AG09309 (cell line): Measurements from ENCODE around the gene POLQ.
"Not testable (repeated sequence)": the region's sequence is repeated elsewhere in the genome, so short reads cannot be mapped to it uniquely, and the experiment has no call there.

Source experiments
- DNase-seq: peaks from one replicate; pipeline ENCODE4 v3.0.0-alpha.2; 2010; ENCODE audit warnings: low read depth
- H3K4me3 ChIP-seq: 2 replicates; pipeline ENCODE4 v1.5.1; 2011; ENCODE audit warnings: mild to moderate bottlenecking, low read depth, low read length, moderate library complexity; ENCODE audit not compliant: control insufficient read depth
- CTCF ChIP-seq: IDR thresholded peaks from 2 replicates; pipeline ENCODE4 v1.5.1; 2011; ENCODE audit warnings: mild to moderate bottlenecking, low read depth, low read length, inconsistent platforms; ENCODE audit not compliant: insufficient read depth, control insufficient read depth; ENCODE audit errors: missing control alignments

POLQ gene

GRCh38 chr3:121545574-121546455 is at the start of gene POLQ:
Gene POLQ (minus strand): TSS chr3:121545988. CDS start chr3:121545877, 111 bp downstream.
- peak within 1 kb of the TSS; percentile 60 for H3K4me3 ChIP-seq
- no peak for TF ChIP-seq CTCF
- DNase-seq = peak; percentile 79

DNA sequence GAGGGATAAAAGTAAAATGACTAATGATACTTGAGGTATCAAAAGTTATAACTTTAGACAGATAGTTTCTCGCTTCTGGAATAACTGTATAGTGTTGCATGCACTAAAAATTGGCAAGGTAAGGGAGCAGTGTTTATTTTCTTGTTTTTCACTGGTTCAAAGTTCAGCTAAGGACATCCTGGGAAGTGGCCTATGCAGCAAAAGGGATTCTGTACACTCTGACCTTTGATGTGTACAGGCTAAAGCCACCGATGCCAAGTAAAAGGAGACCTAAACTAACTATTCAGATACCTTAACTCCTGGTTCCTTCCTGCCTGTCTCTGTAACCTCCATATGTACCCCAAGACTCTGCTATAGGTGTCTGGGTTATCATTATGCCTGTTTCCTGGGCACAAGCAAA is 49.1 kb upstream of the POLQ start:
- no peak overlapping the region for H3K4me3 ChIP-seq
- no peak for TF ChIP-seq CTCF
- no peak for DNase-seq

DNA sequence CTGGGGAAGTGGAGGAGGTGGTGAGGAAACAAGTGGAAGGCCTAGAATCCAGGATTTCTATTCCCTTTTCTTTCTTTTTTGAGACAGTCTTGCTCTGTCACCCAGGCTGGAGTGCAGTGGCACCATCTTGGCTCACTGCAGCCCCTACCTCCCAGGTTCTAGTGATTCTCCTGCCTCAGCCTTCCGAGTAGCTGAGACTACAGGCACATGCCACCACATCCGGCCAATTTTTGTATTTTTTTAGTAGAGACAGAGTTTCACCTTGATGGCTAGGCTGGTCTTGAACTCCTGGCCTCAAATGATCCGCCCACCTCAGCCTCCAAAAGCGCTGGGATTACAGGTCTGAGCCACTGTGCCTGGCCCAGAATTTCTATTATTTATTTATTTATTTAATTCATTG is 48.0 kb upstream of the POLQ start:
- not testable (repeated sequence) for H3K4me3 ChIP-seq, DNase-seq

GRCh38 chr3:121592856-121593702 is 47.3 kb upstream of the POLQ start, which contains the start of gene FBXO40:
Gene FBXO40 (plus strand): TSS chr3:121593379. CDS start chr3:121620576, 27,197 bp downstream.
- no peak for TF ChIP-seq CTCF
- H3K4me3 ChIP-seq = no peak within 1 kb of the TSS
- DNase-seq = no peak

DNA sequence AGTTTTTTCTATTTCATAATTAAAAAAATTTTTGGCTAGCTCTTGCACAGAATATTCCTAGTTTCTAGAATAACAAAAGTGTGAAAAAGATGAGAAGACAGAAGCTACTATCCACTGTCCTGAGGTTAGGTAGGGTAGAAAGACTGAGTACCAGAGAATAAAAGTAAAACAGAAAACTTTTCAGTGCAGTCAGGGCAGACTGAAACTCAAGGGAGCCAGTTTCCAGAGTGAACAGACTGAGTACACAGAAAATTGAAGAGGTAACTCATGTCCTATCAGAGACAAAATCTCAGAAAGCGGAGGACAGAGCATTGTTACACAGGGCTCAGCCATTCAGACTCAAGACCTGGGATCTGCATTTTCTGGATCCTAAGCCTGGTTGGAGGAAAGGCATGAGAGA is 38.6 kb upstream of the POLQ start:
- H3K4me3 ChIP-seq = no peak overlapping the region
- DNase-seq = no peak
- no peak for TF ChIP-seq CTCF

DNA sequence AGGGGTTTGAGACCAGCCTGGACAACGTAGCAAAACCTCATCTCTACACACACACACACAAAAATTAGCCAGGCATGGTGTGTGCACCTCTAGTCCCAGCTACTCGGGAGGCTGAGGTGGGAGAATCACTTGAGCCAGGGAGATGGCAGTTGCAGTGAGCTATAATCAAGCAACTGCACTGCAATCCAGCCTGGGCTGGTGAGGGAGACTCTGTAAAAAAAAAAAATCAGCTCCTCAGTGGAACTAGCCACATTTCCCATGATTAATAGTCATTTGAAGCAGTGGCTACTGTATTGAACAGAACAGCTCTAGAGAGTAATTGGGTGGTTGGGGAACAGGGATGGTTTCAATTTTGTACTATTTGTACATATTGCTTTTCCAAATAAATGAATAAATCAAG is 35.9 kb upstream of the POLQ start:
- no peak for TF ChIP-seq CTCF
- no peak for DNase-seq
- H3K4me3 ChIP-seq = no peak overlapping the region

DNA sequence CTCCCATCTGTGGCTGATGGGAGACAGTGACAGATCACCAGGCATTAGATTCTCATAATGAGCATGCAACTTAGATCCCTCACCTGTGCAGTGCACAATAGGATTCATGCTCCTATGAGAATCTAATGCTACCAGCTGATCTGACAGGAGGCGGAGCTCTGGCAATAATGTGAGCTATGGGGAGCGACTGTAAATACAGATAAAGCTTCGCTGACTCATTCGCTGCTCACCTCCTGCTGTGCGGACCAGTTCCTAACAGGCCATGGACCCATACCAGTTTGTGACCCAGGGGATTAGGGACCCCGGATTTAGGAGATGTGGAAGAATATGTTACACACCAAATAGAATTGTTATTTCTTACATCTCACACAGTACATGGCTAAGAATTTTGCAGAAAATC is 28.7 kb upstream of the POLQ start:
- TF ChIP-seq CTCF = no peak
- no peak overlapping the region for H3K4me3 ChIP-seq
- no peak for DNase-seq
